Left hindlimb (tissue), 1 donor: ENCODE results near the gene C15orf40.
"Not testable (repeated sequence)": the region's sequence is repeated elsewhere in the genome, so short reads cannot be mapped to it uniquely, and the experiment has no call there.

Experiments used
- DNase-seq: peaks from one replicate; pipeline ENCODE4 v3.0.0-alpha.2; 2018

C15orf40 gene

GRCh38 chr15:82950746-82951370, 60.6 kb downstream of the C15orf40 start:
- no peak for DNase-seq

DNA sequence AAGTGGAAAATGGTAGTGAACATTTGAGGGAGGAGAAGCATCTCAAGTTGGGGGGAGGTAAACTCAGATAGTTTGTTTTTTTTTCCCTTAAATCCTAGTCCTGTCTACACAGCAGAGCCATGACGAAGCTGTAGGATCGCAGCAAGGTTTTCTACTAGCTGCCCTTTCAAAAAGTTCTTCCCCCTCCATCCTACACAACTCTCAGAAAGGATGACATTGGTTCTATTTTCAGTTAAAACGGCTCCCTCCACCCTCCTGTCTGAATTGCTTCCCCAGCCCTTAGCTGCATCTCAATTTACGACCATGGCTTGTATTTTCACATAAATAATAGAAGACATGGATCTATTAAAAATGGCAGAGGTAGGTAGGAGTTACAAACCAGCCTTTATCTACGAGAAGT, 61.1 kb downstream of the C15orf40 start:
- DNase-seq = no peak

GRCh38 chr15:82946155-82946701, 65.2 kb downstream of the C15orf40 start:
- no peak for DNase-seq

- DNase-seq = no peak
Measured at GRCh38 chr15:82945326-82945725, 66.1 kb downstream of the C15orf40 start.

DNA sequence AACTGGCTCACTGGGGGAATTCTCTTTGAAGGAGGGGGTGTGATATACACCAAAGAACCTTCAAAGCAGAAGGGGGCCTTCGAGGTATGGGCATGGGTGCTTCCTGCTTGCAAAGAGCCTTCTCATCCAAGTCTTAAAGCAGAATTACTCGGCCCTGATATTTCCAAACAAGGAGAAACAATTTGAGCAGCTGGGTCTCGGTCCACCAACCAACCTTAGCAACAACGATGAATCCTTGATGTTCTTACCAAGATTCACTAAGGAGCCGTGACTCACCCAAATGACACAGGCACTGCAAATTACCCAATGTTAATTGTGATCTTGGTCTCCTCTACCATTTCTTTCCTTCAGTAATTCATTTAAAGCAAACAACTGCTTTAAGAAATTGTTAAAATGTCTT, 66.6 kb downstream of the C15orf40 start:
- no peak for DNase-seq

DNA sequence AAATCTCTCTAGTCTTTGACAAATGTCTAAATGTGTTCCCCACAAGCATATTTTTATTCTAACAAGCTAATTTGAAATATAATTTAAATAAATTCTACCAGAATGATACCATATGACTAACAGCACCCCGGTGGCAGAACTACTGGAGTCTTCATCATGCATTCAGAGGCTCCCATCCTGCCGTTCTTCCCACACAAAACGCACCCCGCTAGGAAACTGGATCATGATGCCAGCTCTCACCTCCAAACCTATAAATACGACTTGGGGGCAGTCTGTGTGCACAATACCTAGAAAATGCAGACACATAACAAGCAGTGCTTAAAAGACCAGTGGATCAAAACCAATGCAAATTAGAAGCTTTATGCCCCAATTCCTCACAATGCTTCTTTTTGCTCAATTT, 67.4 kb downstream of the C15orf40 start:
- no peak for DNase-seq

DNA sequence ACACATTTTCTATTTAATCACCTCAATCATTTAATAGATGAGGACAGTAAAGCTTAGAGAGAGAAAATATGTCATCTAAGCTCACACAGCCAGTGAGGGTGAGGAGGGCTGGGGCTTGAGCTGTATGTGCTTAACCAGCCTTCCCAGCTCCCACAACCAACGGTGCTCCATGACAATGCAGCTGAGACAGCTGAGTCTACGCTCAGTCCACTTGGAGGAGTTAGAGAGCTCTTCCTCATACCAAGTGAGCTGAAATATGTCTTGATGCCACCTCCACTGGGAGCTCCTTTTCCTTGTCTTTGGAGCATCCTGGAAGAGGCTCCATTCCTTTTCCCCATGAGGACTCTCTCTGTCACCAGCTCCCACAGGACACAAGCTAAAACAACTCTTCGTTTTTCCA, 68.3 kb downstream of the C15orf40 start:
- DNase-seq = no peak

DNA sequence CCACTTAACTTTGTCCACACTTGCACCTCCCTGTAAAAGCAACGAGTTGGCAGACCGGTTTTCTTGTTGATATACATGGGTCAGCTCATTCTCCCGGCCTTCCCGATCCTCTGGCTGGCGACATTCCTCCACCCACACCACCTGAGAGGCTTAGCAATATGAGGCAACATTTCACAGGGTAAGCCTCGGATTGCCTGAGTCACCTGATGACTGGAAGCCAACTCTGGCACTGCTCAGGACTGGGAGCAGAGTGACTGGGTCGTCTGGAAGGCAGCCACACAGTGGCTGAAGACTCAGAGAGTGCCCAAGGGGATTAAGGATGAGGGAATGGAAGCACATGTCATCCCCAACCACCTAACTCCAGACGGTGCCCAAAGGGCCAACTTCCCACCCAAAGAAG, 68.7 kb downstream of the C15orf40 start:
- no peak for DNase-seq

GRCh38 chr15:82939678-82940077, 71.8 kb downstream of the C15orf40 start:
- DNase-seq = not testable (repeated sequence)
